Posterior cingulate gyrus (tissue), 11 donors: ENCODE results near the gene SPINK13.
A peak's percentile ranks its signal among the peaks of the same experiment; 100 is the strongest.
"Not testable (repeated sequence)": the region's sequence is repeated elsewhere in the genome, so short reads cannot be mapped to it uniquely, and the experiment has no call there.

Experiments used
- DNase-seq, 10 donors: peaks; one replicate each; pipeline versions ENCODE4 v3.0.0 to v3.0.0-alpha.2; 2020 to 2021; ENCODE audit warnings: mixed read lengths in 3 of 10
- intact Hi-C: fragments of 100-400 bp; cut with DNase I; formaldehyde crosslinking; loops from one replicate; pipeline ENCODE4 v1.15.1; 2023

The SPINK13 gene

DNA sequence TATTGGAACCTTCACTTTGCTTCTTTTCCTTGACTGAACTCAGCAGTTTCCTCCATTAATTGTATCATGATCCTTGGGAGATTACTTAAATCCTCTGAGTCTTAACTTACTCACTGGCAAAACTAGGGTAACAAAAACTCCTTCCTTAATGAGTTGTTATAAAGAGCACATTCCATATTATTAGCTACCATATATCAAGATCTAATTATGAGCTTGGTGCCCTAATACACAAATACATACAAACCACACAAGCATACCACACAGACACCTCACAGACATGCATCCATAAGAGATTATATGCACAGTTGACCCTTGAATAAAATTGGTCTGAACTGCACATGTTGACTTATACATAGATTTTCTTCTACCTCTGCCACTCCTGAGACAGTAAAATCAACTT lies 41.2 kb downstream of the SPINK13 start:
- no peak for DNase-seq
- intact Hi-C loops: no loop called here

DNA sequence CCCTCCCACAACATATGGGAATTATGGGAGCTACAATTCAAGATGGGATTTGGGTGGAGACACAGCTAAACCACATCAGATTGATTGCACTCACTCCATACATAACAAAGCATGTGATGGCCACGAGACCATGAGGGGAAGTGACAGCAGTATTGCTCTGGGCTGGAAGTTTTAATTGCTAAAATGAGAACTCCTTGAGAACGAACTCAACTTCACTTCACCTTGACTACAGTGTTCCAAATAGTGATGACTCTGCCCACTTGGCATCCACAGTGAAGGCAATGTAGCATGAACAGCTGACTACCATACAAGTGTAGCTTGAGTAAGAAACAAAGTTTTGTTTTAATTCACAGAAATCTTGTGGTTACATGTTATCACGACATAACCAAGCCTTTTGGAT lies 42.9 kb downstream of the SPINK13 start:
- intact Hi-C loops: no loop called here
- no peak for DNase-seq

DNA sequence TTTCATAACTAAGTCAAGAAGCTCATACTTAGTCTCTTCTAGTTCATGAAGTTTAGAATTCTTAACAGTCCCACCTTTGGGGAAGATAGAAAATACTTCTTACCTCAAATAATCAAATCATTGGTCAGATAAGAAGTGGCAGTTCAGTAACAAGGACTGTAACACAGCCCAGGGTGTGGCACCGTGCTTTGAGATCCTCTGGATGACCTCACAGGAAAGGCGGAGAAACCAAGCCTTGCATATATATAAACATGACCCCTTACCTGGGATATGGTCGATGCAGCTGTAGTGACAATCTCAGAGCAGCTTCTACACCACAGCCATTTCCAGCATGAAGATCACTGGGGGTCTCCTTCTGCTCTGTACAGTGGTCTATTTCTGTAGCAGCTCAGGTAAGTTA lies 43.6 kb downstream of the SPINK13 start, which contains the start of gene SPINK7:
TSS of gene SPINK7 (plus strand) at position 271 of the 400 bp plus-strand sequence. CDS start at position 332, 61 bp downstream.
- no peak for DNase-seq
- intact Hi-C loops: no loop called here

DNA sequence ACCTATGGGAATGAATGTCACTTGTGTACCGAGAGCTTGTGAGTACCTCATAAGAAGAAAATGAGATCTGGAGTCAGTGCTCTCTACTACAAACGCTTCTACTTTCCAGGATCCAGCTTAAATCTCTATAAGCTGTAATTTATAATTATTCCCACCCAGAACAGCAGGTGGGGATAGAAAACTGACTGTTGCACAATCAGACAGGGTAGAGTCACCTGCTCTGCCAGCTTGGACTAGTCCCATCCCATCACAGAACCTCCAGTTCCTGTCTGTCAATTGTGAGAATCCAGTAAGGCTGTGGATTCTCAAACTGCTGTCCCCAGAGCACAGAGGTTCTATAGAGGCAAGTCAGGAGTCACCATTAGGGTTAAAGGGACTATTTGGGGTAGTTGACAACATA lies 45.6 kb downstream of the SPINK13 start:
- no peak for DNase-seq
- intact Hi-C loops: no loop called here

DNA sequence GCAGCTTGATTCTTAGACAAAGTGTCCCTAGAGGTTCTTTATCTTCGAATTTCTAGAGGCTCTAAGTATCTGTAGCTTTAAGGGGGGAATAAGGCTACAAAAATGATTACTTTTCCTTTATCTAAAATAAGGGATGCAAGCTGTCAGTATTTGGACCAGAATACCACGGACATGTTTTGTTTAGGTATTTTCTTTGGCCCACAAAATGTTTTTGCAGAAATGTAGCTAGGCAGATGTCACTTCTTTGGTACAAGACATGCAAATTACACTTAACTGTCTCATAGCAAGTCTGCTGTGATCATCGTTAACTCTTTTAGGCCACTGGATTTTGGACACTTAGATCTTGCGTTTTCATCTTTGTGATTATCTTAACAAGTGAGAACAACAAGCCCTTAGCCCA lies 46.1 kb downstream of the SPINK13 start:
- intact Hi-C loops: no loop called here
- DNase-seq: no peak

DNA sequence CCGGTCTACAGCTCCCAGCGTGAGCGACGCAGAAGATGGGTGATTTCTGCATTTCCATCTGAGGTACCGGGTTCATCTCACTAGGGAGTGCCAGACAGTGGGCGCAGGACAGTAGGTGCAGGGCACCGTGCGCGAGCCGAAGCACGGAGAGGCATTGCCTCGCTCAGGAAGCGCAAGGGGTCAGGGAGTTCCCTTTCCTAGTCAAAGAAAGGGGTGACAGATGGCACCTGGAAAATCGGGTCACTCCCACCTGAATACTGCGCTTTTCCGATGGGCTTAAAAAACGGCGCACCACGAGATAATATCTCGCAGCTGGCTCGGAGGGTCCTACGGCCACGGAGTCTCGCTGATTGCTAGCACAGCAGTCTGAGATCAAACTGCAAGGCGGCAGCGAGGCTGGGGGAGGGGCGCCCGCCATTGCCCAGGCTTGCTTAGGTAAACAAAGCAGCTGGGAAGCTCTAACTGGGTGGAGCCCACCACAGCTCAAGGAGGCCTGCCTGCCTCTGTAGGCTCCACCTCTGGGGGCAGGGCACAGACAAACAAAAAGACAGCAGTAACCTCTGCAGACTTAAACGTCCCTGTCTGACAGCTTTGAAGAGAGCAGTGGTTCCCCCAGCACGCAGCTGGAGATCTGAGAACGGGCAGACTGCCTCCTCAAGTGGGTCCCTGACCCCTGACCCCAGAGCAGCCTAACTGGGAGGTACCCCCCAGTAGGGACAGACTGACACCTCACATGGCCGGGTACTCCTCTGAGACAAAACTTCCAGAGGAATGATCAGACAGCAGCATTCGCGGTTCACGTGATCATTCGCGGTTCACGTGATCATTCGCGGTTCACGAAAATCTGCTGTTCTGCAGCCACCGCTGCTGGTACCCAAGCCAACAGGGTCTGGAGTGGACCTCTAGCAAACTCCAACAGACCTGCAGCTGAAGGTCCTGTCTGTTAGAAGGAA lies 51.7 kb downstream of the SPINK13 start:
- intact Hi-C loops: not testable (repeated sequence)
- peak in 5 of 10 donors; percentile 13 to 83 (median 65) for DNase-seq

DNA sequence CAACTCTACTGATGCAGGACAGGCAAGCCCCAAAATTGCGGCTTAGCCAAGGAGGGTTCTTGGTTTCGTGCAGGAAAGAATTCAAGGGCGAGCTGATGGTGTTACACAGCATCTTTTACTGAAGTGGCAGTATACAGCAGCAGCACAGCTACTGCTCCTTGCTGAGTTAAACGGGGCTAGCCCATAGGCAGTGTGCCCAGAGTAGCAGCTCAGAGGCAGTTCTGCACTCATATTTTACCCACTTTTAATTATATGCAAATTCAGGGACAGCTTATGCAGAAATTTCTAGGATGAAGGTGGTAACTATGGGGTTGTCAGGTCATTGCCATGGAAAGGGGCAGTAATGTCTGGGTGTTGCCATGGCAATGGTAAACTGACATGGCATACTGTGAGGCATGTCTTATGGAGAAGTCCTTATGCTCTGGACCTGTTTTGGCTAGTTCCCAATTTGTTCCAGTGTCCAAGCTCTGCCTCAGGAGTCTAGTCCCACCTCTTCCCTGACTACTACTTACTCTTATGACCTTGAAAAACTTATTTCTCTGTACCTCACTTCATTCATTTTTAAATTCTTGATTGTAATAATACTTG lies 64.8 kb downstream of the SPINK13 start:
- DNase-seq: no peak

DNA sequence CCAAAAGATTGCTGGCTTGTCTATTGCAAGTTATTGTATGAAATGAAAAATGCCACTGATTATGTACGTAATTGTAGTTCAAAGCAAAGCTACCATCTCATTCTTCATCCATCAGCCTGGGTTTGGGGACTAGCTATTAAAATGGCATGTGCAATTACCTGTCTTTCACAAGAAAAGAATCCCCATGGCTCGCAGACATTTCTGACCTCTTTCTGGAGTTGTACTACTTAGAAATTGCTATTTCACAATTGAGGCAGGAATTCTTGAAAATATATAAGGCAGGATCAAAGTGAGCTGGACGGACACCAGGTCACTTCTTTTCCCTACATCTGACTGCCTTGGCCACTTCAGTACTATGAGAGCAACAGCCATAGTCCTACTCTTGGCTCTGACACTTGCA lies 66.7 kb downstream of the SPINK13 start, which contains the start of gene SPINK9:
TSS of gene SPINK9 (plus strand) at position 301 of the 400 bp plus-strand sequence. CDS start at position 356, 55 bp downstream.
- no peak for DNase-seq
- intact Hi-C loops: no loop called here

More for the DNA sequence above, 64.8 kb downstream of the SPINK13 start:
- intact Hi-C loops: no loop called here
